ENCODE results near the gene DDX51.
A peak's percentile ranks its signal among the peaks of the same experiment; 100 is the strongest.
"Not testable (repeated sequence)": the region's sequence is repeated elsewhere in the genome, so short reads cannot be mapped to it uniquely, and the experiment has no call there.

DDX51 gene

GRCh38 chr12:132109741-132110140 lies 34.4 kb downstream of the DDX51 start:
- peak; percentile 14 for DNase-seq

GRCh38 chr12:132108211-132108832 lies 35.8 kb downstream of the DDX51 start:
- no peak for DNase-seq

GRCh38 chr12:132106921-132107320 lies 37.2 kb downstream of the DDX51 start:
- no peak for DNase-seq

GRCh38 chr12:132105467-132105866 lies 38.7 kb downstream of the DDX51 start:
- no peak for DNase-seq

GRCh38 chr12:132103542-132104308 lies 40.4 kb downstream of the DDX51 start:
- DNase-seq: no peak

- DNase-seq: not testable (repeated sequence)
Measured at GRCh38 chr12:132103072-132103471, 41.0 kb downstream of the DDX51 start.

GRCh38 chr12:132102297-132102696 lies 41.8 kb downstream of the DDX51 start:
- no peak for DNase-seq

GRCh38 chr12:132100306-132101065 lies 43.6 kb downstream of the DDX51 start:
- DNase-seq: no peak

- no peak for DNase-seq
Measured at GRCh38 chr12:132099739-132100138, 44.4 kb downstream of the DDX51 start.

GRCh38 chr12:132095520-132096409 lies 48.4 kb downstream of the DDX51 start:
- no peak for DNase-seq

GRCh38 chr12:132094269-132094891 lies 49.7 kb downstream of the DDX51 start:
- no peak for DNase-seq

GRCh38 chr12:132089407-132089910 lies 54.7 kb downstream of the DDX51 start:
- DNase-seq: no peak
